HCT116 (cell line): ENCODE results near the gene ANKRD2. TPM values are rescaled to one million over a fixed set of nuclear protein-coding genes. Genes with fewer than 3 reads are reported as not detected.

Experiments used
- ATAC-seq: fragments of 200-7000 bp; cut with Tn5 transposase; 2 replicates; pipeline ENCODE4 v1.9.1; 2020; ENCODE audit warnings: mild to moderate bottlenecking, moderate library complexity
- BruUV-seq: library from RNA; stranded (reverse); fragments of 400-500 nt; replicated peaks from 2 replicates; lab custom pipeline; 2021; lab: Mats Ljungman, UMichigan
- CTCF ChIA-PET: fragments of 300-600 bp; sonication (Branson Sonifier 250); formaldehyde crosslinking; loops from one replicate; lab custom pipeline; 2021; ENCODE audit warnings: antibody characterized with exemption; lab: Charles Lee
- POLR2A ChIA-PET: fragments of 300-600, 350-600 bp; sonication (Branson Sonifier 250); formaldehyde crosslinking; loops from one replicate; lab custom pipeline; 2021; ENCODE audit warnings: antibody characterized with exemption; lab: Charles Lee
- RAD21 ChIA-PET, 2 experiments: fragments of 300-600 bp; sonication (Branson Sonifier 250); formaldehyde crosslinking; loops; one replicate each; lab custom pipeline; 2023; ENCODE audit warnings: low total read pairs in 2 of 2; ENCODE audit not compliant: uncharacterized antibody in 2 of 2, unreplicated experiment in 2 of 2, low non-redundant PET in 1 of 2; lab: Charles Lee
- DNase-seq: peaks from one replicate; pipeline ENCODE4 v3.0.0-alpha.2; 2010; ENCODE audit warnings: low read depth, low spot score
- H2AFZ ChIP-seq: fragments of 200-600 bp; shearing (Covaris generic), sonication (generic); 2 replicates; pipeline ENCODE4 v1.6.1; 2017; ENCODE audit warnings: low read depth, mixed run types, mixed read lengths, antibody characterized with exemption, low read length; ENCODE audit not compliant: poor library complexity, severe bottlenecking
- H3K27ac ChIP-seq: 2 replicates; pipeline ENCODE4 v1.5.1; 2012; ENCODE audit warnings: low read depth, low read length
- H3K27me3 ChIP-seq: fragments of 200-600 bp; sonication (generic); 2 replicates; pipeline ENCODE4 v1.6.1; 2016; ENCODE audit warnings: mixed run types, low read length, mixed read lengths; ENCODE audit not compliant: insufficient read depth
- H3K36me3 ChIP-seq, 2 experiments: fragments of 200-500 bp in 1 of 2; fragments of 200-600 bp in 1 of 2; sonication (Bioruptor generic) in 1 of 2; sonication (generic) in 1 of 2; 2 replicates each; pipeline versions ENCODE4 v1.5.1 to v1.6.1; 2014 to 2016; ENCODE audit warnings: low read length in 2 of 2, inconsistent platforms in 1 of 2, mixed read lengths in 1 of 2, mixed run types in 1 of 2; ENCODE audit not compliant: insufficient read depth in 2 of 2, control insufficient read depth in 1 of 2
- H3K4me1 ChIP-seq, 2 experiments: fragments of 200-600 bp in 1 of 2; sonication (generic) in 1 of 2; 2 replicates each; pipeline versions ENCODE4 v1.5.1 to v1.6.1; 2012 to 2017; ENCODE audit warnings: low read length in 2 of 2, inconsistent platforms in 1 of 2, mild to moderate bottlenecking in 1 of 2, mixed read lengths in 1 of 2, mixed run types in 1 of 2, moderate library complexity in 1 of 2; ENCODE audit not compliant: insufficient read depth in 2 of 2, control insufficient read depth in 1 of 2
- H3K4me2 ChIP-seq: fragments of 200-600 bp; sonication (generic); 2 replicates; pipeline ENCODE4 v1.6.1; 2017; ENCODE audit warnings: mixed run types, low read length, mixed read lengths
- H3K4me3 ChIP-seq, 2 experiments: fragments of 200-600 bp in 1 of 2; sonication (generic) in 1 of 2; replicated peaks in 1 of 2; 2 replicates each; pipeline ENCODE4 v1.5.1; 2011 to 2016; ENCODE audit warnings: low read length in 2 of 2, control low read depth in 1 of 2, low read depth in 1 of 2, mild to moderate bottlenecking in 1 of 2, mixed read lengths in 1 of 2, mixed run types in 1 of 2
- H3K79me2 ChIP-seq: fragments of 200-600 bp; sonication (generic); 2 replicates; pipeline ENCODE4 v1.6.1; 2017; ENCODE audit warnings: mild to moderate bottlenecking, mixed run types, low read length, moderate library complexity, mixed read lengths; ENCODE audit not compliant: insufficient read depth
- H3K9ac ChIP-seq: fragments of 200-600 bp; sonication (generic); 2 replicates; pipeline ENCODE4 v1.6.1; 2016; ENCODE audit warnings: low read length, mixed read lengths
- H3K9me2 ChIP-seq: fragments of 200-600 bp; sonication (generic), shearing (Covaris generic); 2 replicates; pipeline ENCODE4 v1.6.1; 2017; ENCODE audit warnings: mixed run types, mild to moderate bottlenecking, moderate library complexity; ENCODE audit not compliant: insufficient read depth
- H3K9me3 ChIP-seq, 2 experiments: fragments of 200-500 bp in 1 of 2; fragments of 200-600 bp in 1 of 2; sonication (Bioruptor generic) in 1 of 2; sonication (generic) in 1 of 2; 2 replicates each; pipeline ENCODE4 v1.6.1; 2014 to 2017; ENCODE audit warnings: low read length in 2 of 2, mixed read lengths in 2 of 2, inconsistent platforms in 1 of 2, low read depth in 1 of 2, mild to moderate bottlenecking in 1 of 2, mixed run types in 1 of 2, moderate library complexity in 1 of 2; ENCODE audit not compliant: control insufficient read depth in 1 of 2, insufficient read depth in 1 of 2
- H4K20me1 ChIP-seq: fragments of 200-600 bp; sonication (generic), shearing (Covaris generic); 2 replicates; pipeline ENCODE4 v1.6.1; 2017; ENCODE audit warnings: mixed run types, mild to moderate bottlenecking, moderate library complexity; ENCODE audit not compliant: insufficient read depth
- CTCF ChIP-seq, 3 experiments: fragments of 200-600 bp in 1 of 3; sonication (generic) in 1 of 3; IDR thresholded peaks in 2 of 3; conservative IDR thresholded peaks in 1 of 3; 2 replicates each; pipeline ENCODE4 v1.5.1; 2012 to 2017; ENCODE audit warnings: low read depth in 2 of 3, low read length in 2 of 3, antibody characterized with exemption in 1 of 3, borderline replicate concordance in 1 of 3, control low read depth in 1 of 3, mild to moderate bottlenecking in 1 of 3, mixed read lengths in 1 of 3, mixed run types in 1 of 3, moderate library complexity in 1 of 3; ENCODE audit not compliant: insufficient read depth in 1 of 3
- EZH2 ChIP-seq: fragments of 200-600 bp; sonication (generic); IDR thresholded peaks from 2 replicates; pipeline ENCODE4 v1.6.1; 2017; ENCODE audit warnings: antibody characterized with exemption, mixed run types
- intact Hi-C: fragments of 100-400 bp; cut with micrococcal nuclease; formaldehyde crosslinking; loops from 2 replicates; pipeline ENCODE4 v1.10.0; 2022
- total RNA-seq: library from RNA; stranded (reverse); gene quantifications from one replicate; pipeline ENCODE4 v1.2.1, GENCODE V29; 2021; ENCODE audit not compliant: unreplicated experiment

Gene ANKRD2
- total RNA-seq, 1 experiment from 2014 or later, result 0.15 TPM

- Histone ChIP-seq H3K9ac (0 out of 2 replicates have a peak overlapping the region, but pooled peaks have one; percentile 72), H3K79me2 (peaks cover 6% of the 10 kb centered on the region; the same call in 1 of the 2 replicates), H2AFZ (no peak overlapping the region), H3K4me3 (peak overlapping the region; percentile 19 to 57; a peak in 1 of 4 replicates), H3K27ac (peak overlapping the region; percentile 98), H3K4me2 (peak overlapping the region; percentile 99), H3K27me3 (no peaks in the 10 kb centered on the region), H3K9me2 (no peaks in the 10 kb centered on the region), H4K20me1 (no peaks in the 10 kb centered on the region), H3K4me1 (peaks cover 53 to 63% of the 10 kb centered on the region in 2 experiments), H3K36me3 (no peaks in the 10 kb centered on the region), H3K9me3 (no peaks in the 10 kb centered on the region)
- no TSS peak for BruUV-seq
- DNase-seq (no peak), ATAC-seq (no peak)
- ChIA-PET RAD21 (interaction anchor here in 1 of 2 experiments (0.7 kb wide), 1 partner anchor 31 kb away, joined by 4 read pairs; no protein-coding TSS in a partner anchor), POLR2A (interaction anchor here (1.3 kb wide), 1 partner anchor 31 kb away, joined by 3 read pairs; no protein-coding TSS in a partner anchor), CTCF (interaction anchor here (1.6 to 4.5 kb wide), 3 partner anchors 12 to 31 kb away, joined by 6 to 20 read pairs (median 12); partner anchors contain the start of gene ANKRD2)
- intact Hi-C loops, result no loop called here
- peak in 2 of 3 experiments; percentile 14 to 50; a peak in 2 of 6 replicates for TF ChIP-seq CTCF (IDR thresholded peaks at IDR 0.05 in 2 of 3, conservative IDR thresholded peaks at IDR 0.05 in 1 of 3; ENCODE audit: borderline replicate concordance in 1 of 3, insufficient read depth in 1 of 3, low read depth in 2 of 3, low read length in 2 of 3)
- no peak for TF ChIP-seq EZH2
Measured at GRCh38 chr10:97540669-97541500, 31.7 kb upstream of the ANKRD2 start.
